Nephron (organoid): ENCODE measurements around the gene MYOCD.

Source experiments
- H3K27ac Mint-ChIP-seq, 3 experiments: 2 replicates each; pipeline ENCODE4 v1.8.0; 2020; ENCODE audit warnings: mixed read lengths in 3 of 3, mild to moderate bottlenecking in 2 of 3, moderate library complexity in 1 of 3
- H3K27me3 Mint-ChIP-seq: 2 replicates; pipeline ENCODE4 v1.8.0; 2021; ENCODE audit warnings: low read depth, mild to moderate bottlenecking, moderate library complexity, mixed read lengths
- H3K36me3 Mint-ChIP-seq: 2 replicates; pipeline ENCODE4 v1.8.0; 2020; ENCODE audit warnings: low read depth, mixed read lengths
- H3K4me1 Mint-ChIP-seq: 2 replicates; pipeline ENCODE4 v1.8.0; 2020; ENCODE audit warnings: mixed read lengths
- H3K4me3 Mint-ChIP-seq, 3 experiments: 2 replicates each; pipeline ENCODE4 v1.8.0; 2020; ENCODE audit warnings: mild to moderate bottlenecking in 3 of 3, mixed read lengths in 3 of 3, moderate library complexity in 2 of 3
- H3K9me3 Mint-ChIP-seq: 2 replicates; pipeline ENCODE4 v1.8.0; 2020; ENCODE audit warnings: mixed read lengths
- TF ChIP-seq, protein P1 (sequence below), 3 experiments: fragments of 200-600 bp; sonication (generic); IDR thresholded peaks; one replicate each; pipeline ENCODE4 v1.5.0; 2021; ENCODE audit warnings: antibody characterized with exemption in 3 of 3; ENCODE audit not compliant: unreplicated experiment in 3 of 3

MYOCD gene

GRCh38 chr17:12730421-12730820 lies 64.7 kb downstream of the MYOCD start:
- Mint-ChIP-seq H3K36me3 (no peaks in the 10 kb centered on the region), H3K9me3 (no peaks in the 10 kb centered on the region), H3K4me1 (peaks cover 10% of the 10 kb centered on the region), H3K27ac (peak overlapping the region in 1 of 3 experiments; percentile 75), H3K4me3 (no peak overlapping the region), H3K27me3 (peaks cover 14% of the 10 kb centered on the region)
- TF ChIP-seq, protein P1, sequence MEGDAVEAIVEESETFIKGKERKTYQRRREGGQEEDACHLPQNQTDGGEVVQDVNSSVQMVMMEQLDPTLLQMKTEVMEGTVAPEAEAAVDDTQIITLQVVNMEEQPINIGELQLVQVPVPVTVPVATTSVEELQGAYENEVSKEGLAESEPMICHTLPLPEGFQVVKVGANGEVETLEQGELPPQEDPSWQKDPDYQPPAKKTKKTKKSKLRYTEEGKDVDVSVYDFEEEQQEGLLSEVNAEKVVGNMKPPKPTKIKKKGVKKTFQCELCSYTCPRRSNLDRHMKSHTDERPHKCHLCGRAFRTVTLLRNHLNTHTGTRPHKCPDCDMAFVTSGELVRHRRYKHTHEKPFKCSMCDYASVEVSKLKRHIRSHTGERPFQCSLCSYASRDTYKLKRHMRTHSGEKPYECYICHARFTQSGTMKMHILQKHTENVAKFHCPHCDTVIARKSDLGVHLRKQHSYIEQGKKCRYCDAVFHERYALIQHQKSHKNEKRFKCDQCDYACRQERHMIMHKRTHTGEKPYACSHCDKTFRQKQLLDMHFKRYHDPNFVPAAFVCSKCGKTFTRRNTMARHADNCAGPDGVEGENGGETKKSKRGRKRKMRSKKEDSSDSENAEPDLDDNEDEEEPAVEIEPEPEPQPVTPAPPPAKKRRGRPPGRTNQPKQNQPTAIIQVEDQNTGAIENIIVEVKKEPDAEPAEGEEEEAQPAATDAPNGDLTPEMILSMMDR (IDR thresholded peaks at IDR 0.05; ENCODE audit: unreplicated experiment in 3 of 3): no peak

DNA sequence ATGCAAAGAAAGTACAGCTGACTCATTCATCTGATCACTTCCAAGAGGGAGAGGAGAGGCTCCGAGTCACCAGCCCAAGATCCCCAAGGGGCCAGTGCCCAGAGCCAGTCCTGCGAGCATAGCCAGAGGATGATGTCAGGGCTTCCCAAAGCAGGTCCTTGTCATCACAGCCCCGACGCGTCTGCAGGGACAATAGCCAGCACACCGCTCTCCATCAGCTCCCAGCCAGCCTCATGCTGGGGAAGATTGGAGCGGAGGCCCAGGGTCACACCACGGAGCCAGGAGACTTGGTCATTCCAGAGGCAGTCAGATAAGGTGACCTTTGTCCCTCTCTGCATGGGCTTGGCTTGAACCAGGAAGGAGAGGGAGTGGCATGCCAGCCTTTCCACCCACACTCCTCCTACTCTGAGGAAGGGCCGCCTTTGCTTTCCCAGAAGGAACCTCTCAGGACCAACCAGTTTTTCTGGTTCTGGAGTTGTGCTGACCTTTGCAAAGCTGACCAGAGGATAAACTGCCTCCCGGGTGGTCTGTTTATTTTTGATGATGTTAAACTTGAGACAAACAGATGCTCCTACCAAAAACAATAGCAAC lies 65.3 kb downstream of the MYOCD start:
- no peaks in the 10 kb centered on the region for H3K9me3 Mint-ChIP-seq

DNA sequence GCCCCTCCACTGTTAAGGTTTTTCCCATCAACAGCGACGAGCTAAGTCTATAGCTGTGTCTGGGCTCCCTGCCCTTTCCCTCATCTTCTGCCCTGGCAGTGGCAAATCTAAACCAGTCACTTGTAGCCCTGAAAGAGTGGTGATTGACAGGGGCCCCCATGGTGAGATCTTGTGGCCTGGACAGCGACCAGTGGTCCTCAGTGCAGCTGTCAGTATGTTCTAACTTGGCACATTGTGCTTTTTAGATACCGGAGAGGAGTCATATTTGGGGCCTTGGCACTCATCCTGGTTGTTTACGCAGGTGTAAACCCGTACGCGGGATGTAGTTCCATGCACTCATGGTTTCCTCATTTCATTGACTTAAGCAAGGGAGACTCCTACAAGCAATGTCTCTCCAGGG lies 66.1 kb downstream of the MYOCD start:
- no peak overlapping the region for H3K4me3 Mint-ChIP-seq
- TF ChIP-seq, protein P1 (IDR thresholded peaks at IDR 0.05; ENCODE audit: unreplicated experiment in 3 of 3): no peak
- peaks cover 10% of the 10 kb centered on the region for H3K4me1 Mint-ChIP-seq
- H3K36me3 Mint-ChIP-seq: no peaks in the 10 kb centered on the region
- no peak overlapping the region for H3K27ac Mint-ChIP-seq
- peaks cover 14% of the 10 kb centered on the region for H3K27me3 Mint-ChIP-seq
- H3K9me3 Mint-ChIP-seq: no peaks in the 10 kb centered on the region

More for the DNA sequence above, 65.3 kb downstream of the MYOCD start:
- peaks cover 14% of the 10 kb centered on the region for H3K27me3 Mint-ChIP-seq
- TF ChIP-seq, protein P1 (IDR thresholded peaks at IDR 0.05; ENCODE audit: unreplicated experiment in 3 of 3): no peak
- peaks cover 10% of the 10 kb centered on the region for H3K4me1 Mint-ChIP-seq
- H3K4me3 Mint-ChIP-seq: no peak overlapping the region
- peak overlapping the region in 1 of 3 experiments; percentile 75 for H3K27ac Mint-ChIP-seq
- no peaks in the 10 kb centered on the region for H3K36me3 Mint-ChIP-seq

DNA sequence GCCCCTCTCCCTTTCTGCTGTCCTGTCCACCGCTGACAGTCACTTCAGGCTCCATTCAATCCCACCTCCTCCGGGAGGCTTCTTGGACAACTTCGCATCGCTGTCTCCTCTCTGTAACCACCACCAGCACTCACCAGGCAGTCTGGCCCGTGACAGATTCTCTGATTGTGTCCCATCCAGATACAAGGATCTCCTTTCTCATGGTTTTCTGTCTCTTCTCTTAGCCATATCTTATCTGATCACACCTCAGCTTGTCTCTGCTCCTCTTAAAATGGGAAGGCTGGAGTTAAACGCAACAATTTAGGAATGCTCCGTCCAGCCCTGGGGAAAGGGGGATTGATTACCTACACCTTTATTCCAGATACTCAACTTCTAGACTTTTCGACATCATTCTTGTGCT lies 66.7 kb downstream of the MYOCD start:
- Mint-ChIP-seq H3K27me3 (peaks cover 14% of the 10 kb centered on the region), H3K27ac (no peak overlapping the region), H3K4me3 (no peak overlapping the region), H3K36me3 (no peaks in the 10 kb centered on the region), H3K9me3 (no peaks in the 10 kb centered on the region), H3K4me1 (peaks cover 11% of the 10 kb centered on the region)
- TF ChIP-seq, protein P1 (IDR thresholded peaks at IDR 0.05; ENCODE audit: unreplicated experiment in 3 of 3): no peak

DNA sequence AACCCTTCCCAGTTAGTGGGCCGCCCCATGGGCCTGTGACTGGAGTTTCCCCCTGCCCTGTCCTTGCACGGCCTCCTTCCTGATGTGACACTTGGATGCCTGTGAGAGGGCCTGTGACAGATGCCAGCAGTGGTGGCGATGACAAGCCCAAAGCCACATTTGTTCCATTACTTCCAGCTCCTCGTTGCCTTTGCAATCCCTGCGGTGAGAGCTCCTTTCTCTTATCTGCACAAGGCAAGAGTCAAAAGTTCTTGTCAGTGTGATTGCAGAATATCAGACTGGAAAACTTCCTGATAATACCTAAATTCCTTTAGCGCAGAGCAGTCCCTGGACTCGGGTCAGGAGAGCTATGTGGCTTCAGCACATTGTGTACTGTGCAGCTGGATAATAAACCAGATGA lies 69.2 kb downstream of the MYOCD start:
- Mint-ChIP-seq H3K36me3 (no peaks in the 10 kb centered on the region), H3K4me1 (peaks cover 9% of the 10 kb centered on the region), H3K27me3 (peaks cover 14% of the 10 kb centered on the region), H3K4me3 (no peak overlapping the region), H3K27ac (no peak overlapping the region), H3K9me3 (no peaks in the 10 kb centered on the region)
- TF ChIP-seq, protein P1 (IDR thresholded peaks at IDR 0.05; ENCODE audit: unreplicated experiment in 3 of 3): no peak

DNA sequence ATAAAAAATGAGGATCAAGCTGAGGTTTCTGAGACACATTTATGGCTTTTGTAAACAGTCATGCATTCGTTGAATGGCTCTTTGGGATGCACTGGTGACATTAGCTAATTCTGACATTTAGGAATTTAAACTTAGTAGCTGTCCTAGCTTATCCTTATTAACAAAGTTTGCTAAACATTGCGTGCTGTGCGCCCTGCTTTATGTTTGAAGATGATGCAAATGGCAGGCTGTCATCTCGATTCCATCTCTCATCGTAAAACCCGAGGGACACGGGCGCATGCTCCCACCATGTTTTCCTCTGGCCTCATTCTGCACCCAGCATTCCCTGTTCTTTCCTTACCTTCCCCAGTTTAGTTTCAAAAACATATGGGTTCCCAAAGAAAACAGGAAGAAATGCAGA lies 69.8 kb downstream of the MYOCD start:
- no peak overlapping the region for H3K4me3 Mint-ChIP-seq
- TF ChIP-seq, protein P1 (IDR thresholded peaks at IDR 0.05; ENCODE audit: unreplicated experiment in 3 of 3): no peak
- peaks cover 14% of the 10 kb centered on the region for H3K27me3 Mint-ChIP-seq
- no peaks in the 10 kb centered on the region for H3K36me3 Mint-ChIP-seq
- H3K27ac Mint-ChIP-seq: no peak overlapping the region
- no peaks in the 10 kb centered on the region for H3K9me3 Mint-ChIP-seq
- peaks cover 9% of the 10 kb centered on the region for H3K4me1 Mint-ChIP-seq
